NCI-H1092 (cell line): ENCODE results near the gene ADPRHL1.
"Not testable (repeated sequence)": the region's sequence is repeated elsewhere in the genome, so short reads cannot be mapped to it uniquely, and the experiment has no call there.

Experiments
- DNase-seq: peaks from one replicate; lab custom pipeline; 2025; lab: John Stamatoyannopoulos, UW

Gene ADPRHL1

GRCh38 chr13:113371061-113371460 lies 82.2 kb downstream of the ADPRHL1 start:
- no peak for DNase-seq

- DNase-seq: no peak
Observed at GRCh38 chr13:113369881-113370280, 83.4 kb downstream of the ADPRHL1 start.

GRCh38 chr13:113369189-113369588 lies 84.1 kb downstream of the ADPRHL1 start:
- no peak for DNase-seq

- not testable (repeated sequence) for DNase-seq
Observed at GRCh38 chr13:113368353-113368752, 84.9 kb downstream of the ADPRHL1 start.

- no peak for DNase-seq
Observed at GRCh38 chr13:113367771-113368170, 85.5 kb downstream of the ADPRHL1 start.

- DNase-seq: no peak
Observed at GRCh38 chr13:113367020-113367560, 86.2 kb downstream of the ADPRHL1 start.

GRCh38 chr13:113365971-113366588 lies 87.2 kb downstream of the ADPRHL1 start:
- no peak for DNase-seq

GRCh38 chr13:113365583-113365970 lies 87.7 kb downstream of the ADPRHL1 start:
- no peak for DNase-seq

- DNase-seq: no peak
Observed at GRCh38 chr13:113364901-113365582, 88.2 kb downstream of the ADPRHL1 start.

GRCh38 chr13:113364311-113364889 lies 88.9 kb downstream of the ADPRHL1 start:
- DNase-seq: no peak

GRCh38 chr13:113361406-113361805 lies 91.9 kb downstream of the ADPRHL1 start:
- DNase-seq: no peak

GRCh38 chr13:113360446-113360845 lies 92.8 kb downstream of the ADPRHL1 start:
- DNase-seq: no peak

GRCh38 chr13:113359571-113359970 lies 93.7 kb downstream of the ADPRHL1 start:
- DNase-seq: no peak

- no peak for DNase-seq
Observed at GRCh38 chr13:113358653-113359190, 94.6 kb downstream of the ADPRHL1 start.

GRCh38 chr13:113357529-113357928 lies 95.8 kb downstream of the ADPRHL1 start:
- DNase-seq: no peak

GRCh38 chr13:113356596-113356995 lies 96.7 kb downstream of the ADPRHL1 start:
- DNase-seq: no peak

- DNase-seq: no peak
Observed at GRCh38 chr13:113355621-113356020, 97.7 kb downstream of the ADPRHL1 start.

GRCh38 chr13:113354831-113355610 lies 98.3 kb downstream of the ADPRHL1 start:
- no peak for DNase-seq

GRCh38 chr13:113353254-113353653 lies 100.0 kb downstream of the ADPRHL1 start:
- DNase-seq: no peak

- no peak for DNase-seq
Observed at GRCh38 chr13:113351514-113352026, 101.7 kb downstream of the ADPRHL1 start.

GRCh38 chr13:113350938-113351335 lies 102.4 kb downstream of the ADPRHL1 start:
- no peak for DNase-seq
